NAMALWA (cell line): Measurements from ENCODE around the gene PRR5.
"Not testable (repeated sequence)": the region's sequence is repeated elsewhere in the genome, so short reads cannot be mapped to it uniquely, and the experiment has no call there.

Experiments used
- DNase-seq: peaks from one replicate; pipeline ENCODE4 v3.0.0-alpha.2; 2015; ENCODE audit warnings: low spot score

The PRR5 gene

DNA sequence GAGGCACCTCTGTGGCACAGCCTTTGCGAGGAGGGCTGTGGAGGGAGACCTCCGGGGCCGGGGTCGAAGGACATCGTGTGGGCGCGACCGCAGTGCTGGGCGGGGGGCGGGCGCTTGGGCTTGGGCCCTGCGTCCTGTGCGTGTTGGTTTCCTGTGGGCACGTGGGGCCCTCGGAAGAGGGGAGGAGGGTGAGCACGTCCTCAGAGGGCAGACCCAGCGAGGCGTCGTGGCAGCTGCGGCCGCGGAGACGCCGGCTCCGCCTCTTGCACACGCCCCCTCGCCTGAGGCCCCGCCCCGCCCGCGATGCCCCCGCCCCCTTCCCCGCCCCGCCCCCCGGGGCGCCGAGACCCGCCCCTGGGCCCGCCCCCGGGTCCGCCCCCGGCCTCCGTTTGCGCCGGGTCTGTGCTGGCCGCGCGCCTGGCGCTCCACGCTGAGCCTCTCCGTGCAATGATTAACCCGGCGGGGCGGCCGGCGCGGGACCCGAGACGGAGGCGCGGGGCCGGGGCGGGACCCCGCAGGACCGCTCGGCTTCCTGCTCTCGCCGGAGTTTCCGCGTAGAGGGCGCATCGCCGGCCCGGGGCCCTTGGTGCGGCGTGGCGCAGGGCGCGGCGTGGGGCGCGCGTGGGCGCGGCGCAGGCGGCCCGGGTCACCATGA, at the start of gene PRR5:
TSS of gene PRR5 (plus strand) at position 381 of the 655 bp plus-strand sequence. CDS start at position 652, 271 bp downstream.
- peak; percentile 64 for DNase-seq

- not testable (repeated sequence) for DNase-seq
Measured at GRCh38 chr22:44652866-44653265, 49.1 kb upstream of the PRR5 start.

- no peak for DNase-seq
Measured at GRCh38 chr22:44658311-44658953, 43.6 kb upstream of the PRR5 start.

DNA sequence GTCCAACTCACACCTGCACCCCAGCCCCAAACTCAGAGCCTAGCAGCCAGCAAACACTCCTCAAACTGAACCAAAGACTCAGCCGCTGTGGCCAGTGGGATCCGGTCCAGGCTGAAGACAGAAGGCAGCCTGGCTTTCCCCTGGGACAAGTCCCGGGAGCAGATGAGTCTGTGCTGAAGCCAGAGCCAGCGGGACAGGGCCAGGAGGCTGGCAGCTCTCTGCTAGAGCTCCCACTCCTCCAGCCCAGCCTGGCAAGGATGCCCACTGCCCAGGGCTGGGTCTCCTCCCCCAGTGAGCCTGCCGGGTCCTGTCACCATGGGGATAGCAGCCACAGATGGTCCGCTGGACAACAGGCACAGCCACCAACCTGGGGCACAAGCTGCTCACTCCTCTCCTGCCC, 42.9 kb upstream of the PRR5 start:
- no peak for DNase-seq

- no peak for DNase-seq
Measured at GRCh38 chr22:44660051-44660830, 41.8 kb upstream of the PRR5 start.

GRCh38 chr22:44661070-44661469, 40.9 kb upstream of the PRR5 start:
- no peak for DNase-seq

DNA sequence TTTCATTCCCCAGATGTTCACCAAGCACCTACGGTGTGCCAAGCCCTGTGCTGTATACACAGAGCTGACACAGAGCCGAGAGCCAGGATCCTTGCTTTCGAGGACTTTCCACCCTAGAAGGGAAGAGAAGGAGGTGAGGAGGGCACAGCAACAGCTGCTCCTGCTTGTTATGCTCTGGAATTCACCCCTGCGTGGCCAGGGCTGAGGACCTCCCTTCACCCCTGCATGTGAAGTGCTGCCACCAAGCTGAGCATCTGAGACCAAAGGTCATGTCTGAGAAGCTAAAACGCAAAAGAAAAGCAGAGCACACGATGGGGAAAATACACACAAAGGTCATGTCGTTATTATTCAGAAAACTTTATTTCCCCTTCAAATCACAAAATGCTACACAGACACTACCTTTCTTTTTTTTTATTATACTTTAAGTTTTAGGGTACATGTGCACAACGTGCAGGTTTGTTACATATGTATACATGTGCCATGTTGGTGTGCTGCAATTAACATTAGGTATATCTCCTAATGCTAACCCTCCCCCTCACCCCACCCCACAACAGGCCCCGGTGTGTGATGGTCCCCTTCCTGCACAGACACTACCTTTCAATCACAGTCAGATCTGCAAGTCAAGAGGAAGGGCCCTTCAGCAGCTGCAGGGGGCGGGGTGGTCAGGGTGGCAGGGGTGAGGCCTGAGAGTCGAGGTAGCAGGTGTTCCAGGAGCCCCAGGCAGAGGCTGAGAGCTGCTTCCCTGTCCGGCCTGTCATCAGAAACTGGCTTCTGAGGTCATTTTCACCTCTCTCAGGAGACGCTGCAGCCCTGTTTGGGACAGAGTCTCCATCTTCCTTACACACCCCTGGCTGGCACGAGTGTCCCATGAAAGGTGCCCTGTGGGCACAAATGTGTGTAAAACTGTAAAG, 40.1 kb upstream of the PRR5 start:
- DNase-seq: no peak

DNA sequence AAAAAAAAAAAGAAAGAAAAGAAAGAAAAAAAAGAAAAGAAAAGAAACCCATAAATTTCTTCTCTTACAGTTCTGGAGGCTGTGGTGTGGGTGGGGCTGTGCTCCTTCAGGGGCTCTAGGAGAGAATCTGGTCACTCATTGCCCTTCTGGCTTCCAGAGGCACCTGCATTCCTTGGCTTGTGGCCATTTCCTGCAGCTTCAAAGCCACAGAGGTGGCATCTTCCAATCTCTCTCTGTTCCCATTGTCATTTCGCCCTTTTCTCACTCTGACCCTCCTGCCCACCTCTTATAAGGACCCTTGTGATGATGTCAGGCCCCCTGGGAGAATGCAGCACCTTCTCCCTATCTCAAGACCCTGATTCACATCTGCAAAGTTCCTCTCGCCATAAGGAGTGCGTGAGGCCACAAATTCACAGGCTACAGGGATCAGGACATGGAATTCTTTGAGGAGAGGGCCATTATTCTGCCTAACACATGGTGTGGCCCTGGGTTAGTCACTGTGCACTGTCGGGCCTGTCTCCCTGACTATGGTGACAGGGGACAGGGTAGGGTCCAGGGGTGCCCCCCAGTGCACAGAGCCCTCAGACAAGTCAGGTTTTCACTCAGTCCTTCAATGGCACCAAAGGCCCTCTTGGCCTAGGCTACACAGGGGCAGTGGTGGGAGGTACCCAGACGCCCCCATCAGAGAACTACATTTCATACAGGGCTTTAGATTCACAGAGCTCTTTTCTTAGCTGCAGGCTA, 38.6 kb upstream of the PRR5 start:
- no peak for DNase-seq

- no peak for DNase-seq
Measured at GRCh38 chr22:44664149-44664548, 37.9 kb upstream of the PRR5 start.

DNA sequence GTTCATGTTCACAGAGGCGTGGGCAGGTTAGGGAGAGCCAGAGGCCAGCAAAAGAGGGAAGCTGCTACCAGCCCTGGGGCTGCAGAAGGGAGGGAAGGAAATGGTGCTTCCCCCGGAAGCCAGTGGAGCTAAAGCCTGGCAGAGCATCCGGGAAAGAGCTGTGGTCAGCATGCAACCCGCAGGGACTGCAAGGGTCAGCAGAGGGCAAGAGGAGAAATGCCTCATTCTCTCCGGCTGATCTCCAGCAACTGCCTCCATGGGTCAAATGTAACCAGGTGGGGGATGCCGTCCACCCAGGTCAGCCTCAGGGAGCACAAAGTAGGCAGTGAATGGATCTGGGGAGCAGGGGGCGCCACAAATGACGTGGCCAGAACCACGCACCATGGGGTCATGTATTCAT, 36.9 kb upstream of the PRR5 start:
- DNase-seq: no peak

- DNase-seq: no peak
Measured at GRCh38 chr22:44666207-44666585, 35.8 kb upstream of the PRR5 start.

DNA sequence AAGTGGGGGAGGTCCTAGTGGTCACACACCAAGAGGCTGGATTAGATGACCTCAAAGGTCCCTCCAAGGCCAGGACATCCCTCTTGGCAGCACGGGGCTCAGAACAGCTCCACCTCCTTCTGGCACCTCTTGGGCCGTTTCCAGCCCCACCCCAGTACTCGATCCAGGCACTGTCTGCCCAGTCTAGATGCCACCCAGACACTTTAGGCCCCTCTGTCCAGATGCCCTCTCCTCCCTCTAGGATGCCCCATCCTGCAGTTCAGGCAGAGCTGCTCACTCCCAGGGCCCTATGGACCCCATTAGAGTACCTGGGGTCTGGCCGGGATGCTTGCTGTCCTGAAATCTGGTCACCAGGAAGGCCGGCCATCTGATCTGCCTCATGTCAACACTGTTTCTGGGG, 34.7 kb upstream of the PRR5 start:
- DNase-seq: no peak

DNA sequence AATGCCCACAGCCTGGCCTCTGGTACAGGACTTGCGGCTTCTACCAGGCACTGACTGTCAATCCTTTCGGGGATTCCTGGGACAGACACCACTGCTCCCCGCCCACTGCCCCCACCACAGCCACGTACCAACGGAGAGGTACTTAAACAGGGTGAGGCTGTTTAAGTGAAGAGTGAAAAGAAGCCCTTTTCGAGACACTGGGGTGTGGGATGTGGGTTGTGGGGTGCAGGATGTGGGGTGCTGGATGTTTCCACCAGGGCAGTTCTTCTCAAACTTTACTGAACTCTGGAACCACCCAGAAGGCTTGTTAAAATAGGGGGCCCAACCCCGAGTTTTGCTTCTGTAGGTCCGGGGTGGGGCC, 34.2 kb upstream of the PRR5 start:
- no peak for DNase-seq

DNA sequence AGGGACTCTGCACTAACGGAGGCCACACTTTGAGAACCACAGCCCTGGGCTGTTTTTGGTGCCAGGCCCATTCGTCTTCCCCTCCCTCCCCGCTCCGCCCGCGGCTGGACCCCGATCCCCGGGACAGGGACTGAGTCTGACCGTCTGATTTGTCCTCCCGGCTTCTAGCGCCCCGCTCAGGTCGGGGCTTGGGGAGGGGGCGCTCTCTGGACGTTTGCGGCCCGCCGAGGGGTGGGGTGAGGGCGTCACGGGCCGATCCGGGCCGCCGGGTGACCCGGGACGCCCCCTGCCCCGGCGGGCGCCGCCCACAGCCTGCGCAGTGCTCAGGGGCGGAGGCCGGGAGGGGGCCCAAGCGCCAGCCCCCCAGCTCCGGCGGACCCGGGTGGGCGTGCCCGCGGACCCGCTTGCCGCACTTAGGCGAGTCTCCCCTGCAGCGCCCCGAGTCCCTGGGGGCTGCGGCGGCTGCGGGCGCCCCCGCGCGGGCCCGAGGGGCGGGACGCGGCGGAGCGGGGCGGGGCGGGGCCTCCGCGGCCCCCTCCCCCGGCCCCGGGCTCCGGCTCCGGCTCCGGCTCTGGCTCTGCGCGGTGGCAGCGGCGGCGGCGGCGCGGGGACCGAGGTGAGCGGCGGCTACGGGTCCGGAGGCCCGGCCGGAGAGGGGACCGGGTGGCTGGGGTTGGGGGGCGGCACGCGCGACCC, 33.7 kb upstream of the PRR5 start:
- no peak for DNase-seq

GRCh38 chr22:44668886-44669521, 33.0 kb upstream of the PRR5 start:
- DNase-seq: no peak

- no peak for DNase-seq
Measured at GRCh38 chr22:44669561-44669976, 32.4 kb upstream of the PRR5 start.

- no peak for DNase-seq
Measured at GRCh38 chr22:44670220-44670988, 31.6 kb upstream of the PRR5 start.

GRCh38 chr22:44671742-44672141, 30.3 kb upstream of the PRR5 start:
- DNase-seq: no peak

GRCh38 chr22:44672632-44673031, 29.4 kb upstream of the PRR5 start:
- DNase-seq: no peak

DNA sequence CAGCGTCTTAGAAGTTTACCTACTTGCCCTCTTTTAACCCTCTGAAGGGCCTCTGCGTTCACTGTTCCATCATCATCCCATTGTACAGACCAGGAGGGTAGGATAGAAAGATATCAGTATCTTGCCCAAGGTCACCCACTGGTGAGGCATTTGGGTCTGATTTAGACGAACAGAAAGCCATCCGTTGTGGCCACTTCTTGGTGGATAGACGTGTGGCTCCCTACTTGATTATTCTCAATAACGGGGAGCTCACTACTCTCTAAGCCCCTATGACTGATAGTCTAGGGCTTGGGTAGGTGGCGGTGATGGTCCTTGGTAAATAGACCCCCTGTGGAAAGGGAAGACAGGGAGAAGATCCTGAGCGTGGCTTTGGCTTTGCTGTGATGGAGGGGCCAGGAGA, 28.6 kb upstream of the PRR5 start:
- DNase-seq: no peak
